Prostate gland (tissue), 2 donors: ENCODE data around the gene TMC4. TPM values are rescaled to one million over a fixed set of nuclear protein-coding genes. Genes with fewer than 3 reads are reported as not detected.

Source experiments
- DNase-seq: peaks from one replicate; pipeline ENCODE4 v3.0.0-alpha.2; 2019; ENCODE audit warnings: low spot score
- H3K27ac ChIP-seq, 2 donors: fragments of 200-600 bp; sonication (generic); 2 replicates each; pipeline ENCODE4 v1.5.1; 2017 to 2019
- H3K27me3 ChIP-seq: fragments of 200-600 bp; sonication (generic); replicated peaks from 2 replicates; pipeline ENCODE4 v1.5.1; 2019; ENCODE audit not compliant: insufficient read depth
- H3K36me3 ChIP-seq, 2 donors: fragments of 200-600 bp; sonication (generic); 1 replicate in 1 of 2; 2 replicates in 1 of 2; pipeline versions ENCODE4 v1.5.1 to v1.8.1; 2017 to 2019
- H3K4me1 ChIP-seq: fragments of 200-600 bp; sonication (generic); replicated peaks from 2 replicates; pipeline ENCODE4 v1.5.1; 2019
- H3K4me3 ChIP-seq, 2 donors: fragments of 200-600 bp; sonication (generic); 2 replicates each; pipeline ENCODE4 v1.5.1; 2017 to 2019
- H3K9me3 ChIP-seq: fragments of 200-600 bp; sonication (generic); 2 replicates; pipeline ENCODE4 v1.5.1; 2017
- POLR2A ChIP-seq: fragments of 450-650 bp; IDR thresholded peaks from one replicate; pipeline ENCODE4 v1.6.1; 2016; ENCODE audit warnings: antibody characterized with exemption, mild to moderate bottlenecking
- POLR2AphosphoS5 ChIP-seq: sonication (generic); formaldehyde crosslinking; IDR thresholded peaks from one replicate; pipeline ENCODE4 v1.6.1; 2017; ENCODE audit warnings: antibody characterized with exemption
- WGBS: methylation state at CpG from one replicate; pipeline ENCODE4 v1.1.5; 2018; 5-methylcytosine and 5-hydroxymethylcytosine counted together
- intact Hi-C: fragments of 100-400 bp; cut with DNase I; formaldehyde crosslinking; loops from one replicate; pipeline ENCODE4 v1.14.2; 2022
- total RNA-seq, 2 donors: library from RNA; depleted of rRNA; stranded (reverse); fragments of >200 nt; gene quantifications; one replicate each; pipeline ENCODE4 v1.1.0, GENCODE V29; 2016
- TF ChIP-seq, protein P1 (sequence below), 4 experiments: fragments of 200-600 bp in 2 of 4; fragments of 450-650 bp in 2 of 4; sonication (generic) in 2 of 4; IDR thresholded peaks; 1 replicate in 3 of 4; 2 replicates in 1 of 4; pipeline ENCODE4 v1.5.1; 2016 to 2019; ENCODE audit warnings: antibody characterized with exemption in 4 of 4, mild to moderate bottlenecking in 2 of 4, moderate library complexity in 2 of 4

TMC4 gene
- total RNA-seq, 2 donors from 2014 or later = 40.2 to 88.6 TPM

DNA sequence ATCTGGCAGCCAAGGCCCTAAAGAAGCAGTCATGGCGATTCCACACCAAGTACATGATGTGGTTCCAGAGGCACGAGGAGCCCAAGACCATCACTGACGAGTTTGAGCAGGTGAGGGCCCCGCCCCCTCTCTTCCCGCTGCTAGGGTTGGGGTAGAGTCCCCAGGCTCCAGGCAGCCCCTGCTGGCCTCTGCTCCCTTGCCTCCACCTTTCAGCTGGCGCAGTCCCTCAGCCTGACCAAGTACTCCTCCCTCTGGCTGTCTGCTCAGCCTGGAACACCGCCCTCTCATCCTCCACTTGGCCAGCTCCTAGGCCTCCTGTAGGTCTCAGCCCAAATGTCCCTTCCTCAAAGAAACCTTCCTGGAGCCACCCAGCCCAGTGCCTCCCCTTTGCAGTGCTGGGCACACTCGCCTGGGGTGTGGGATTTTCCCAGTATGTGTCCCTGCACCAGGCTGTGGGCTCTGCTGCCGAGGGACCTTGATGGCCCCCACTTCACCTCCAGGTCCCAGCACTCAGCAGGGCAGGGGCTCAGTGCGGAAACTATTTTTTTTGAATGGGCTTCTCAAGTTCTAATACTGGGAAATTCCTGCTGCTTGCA, 19.1 kb downstream of the TMC4 start:
- no peak overlapping the region for H3K27ac ChIP-seq
- peaks cover 24 to 47% of the 10 kb centered on the region in 2 donors for H3K36me3 ChIP-seq

DNA sequence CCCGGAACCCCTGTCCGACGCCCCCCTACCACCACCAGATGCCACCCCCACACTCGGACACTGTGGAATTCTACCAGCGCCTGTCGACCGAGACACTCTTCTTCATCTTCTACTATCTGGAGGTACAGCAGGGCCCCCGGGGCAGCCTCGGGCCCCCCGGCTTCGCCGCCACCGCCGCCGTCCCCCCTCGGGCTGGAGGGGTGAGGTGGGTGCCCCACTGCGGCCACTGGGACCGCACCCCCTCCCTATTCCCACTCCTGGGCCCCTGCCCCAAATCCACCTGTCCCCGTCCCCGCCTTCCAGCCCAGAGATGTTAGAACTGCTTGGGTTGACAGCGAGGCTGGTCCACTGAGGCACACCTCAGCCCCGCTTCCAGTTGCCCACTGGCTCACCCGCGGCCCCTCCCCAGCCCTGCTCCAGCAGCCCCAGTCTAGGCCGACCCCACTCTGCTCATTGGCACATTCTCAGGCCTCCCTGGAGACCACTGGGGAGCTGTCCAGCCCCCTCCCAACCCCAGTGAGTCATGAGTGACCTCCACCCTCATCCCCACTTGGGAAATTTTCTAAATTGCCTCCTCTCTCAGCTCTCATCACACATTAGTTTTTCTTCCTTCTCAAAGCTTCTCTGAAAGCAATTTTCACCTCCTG, 20.0 kb downstream of the TMC4 start:
- H3K4me1 ChIP-seq = no peaks in the 10 kb centered on the region
- H3K4me3 ChIP-seq = no peak overlapping the region
- no peaks in the 10 kb centered on the region for H3K9me3 ChIP-seq
- DNase-seq = no peak
- 86% methylated on average over 25 of the region's 25 CpGs for WGBS
- H3K27ac ChIP-seq = no peak overlapping the region
- H3K27me3 ChIP-seq = no peaks in the 10 kb centered on the region
- no peak for TF ChIP-seq POLR2AphosphoS5
- TF ChIP-seq, protein P1, sequence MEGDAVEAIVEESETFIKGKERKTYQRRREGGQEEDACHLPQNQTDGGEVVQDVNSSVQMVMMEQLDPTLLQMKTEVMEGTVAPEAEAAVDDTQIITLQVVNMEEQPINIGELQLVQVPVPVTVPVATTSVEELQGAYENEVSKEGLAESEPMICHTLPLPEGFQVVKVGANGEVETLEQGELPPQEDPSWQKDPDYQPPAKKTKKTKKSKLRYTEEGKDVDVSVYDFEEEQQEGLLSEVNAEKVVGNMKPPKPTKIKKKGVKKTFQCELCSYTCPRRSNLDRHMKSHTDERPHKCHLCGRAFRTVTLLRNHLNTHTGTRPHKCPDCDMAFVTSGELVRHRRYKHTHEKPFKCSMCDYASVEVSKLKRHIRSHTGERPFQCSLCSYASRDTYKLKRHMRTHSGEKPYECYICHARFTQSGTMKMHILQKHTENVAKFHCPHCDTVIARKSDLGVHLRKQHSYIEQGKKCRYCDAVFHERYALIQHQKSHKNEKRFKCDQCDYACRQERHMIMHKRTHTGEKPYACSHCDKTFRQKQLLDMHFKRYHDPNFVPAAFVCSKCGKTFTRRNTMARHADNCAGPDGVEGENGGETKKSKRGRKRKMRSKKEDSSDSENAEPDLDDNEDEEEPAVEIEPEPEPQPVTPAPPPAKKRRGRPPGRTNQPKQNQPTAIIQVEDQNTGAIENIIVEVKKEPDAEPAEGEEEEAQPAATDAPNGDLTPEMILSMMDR (IDR thresholded peaks at IDR 0.05) = no peak
- no peak for TF ChIP-seq POLR2A
- intact Hi-C loops = no loop called here
- H3K36me3 ChIP-seq = peaks cover 25 to 50% of the 10 kb centered on the region in 2 donors

More for the DNA sequence above, 19.1 kb downstream of the TMC4 start:
- 71% methylated on average over 10 of the region's 10 CpGs for WGBS
- Histone ChIP-seq H3K4me1 (peaks cover 4% of the 10 kb centered on the region), H3K9me3 (no peaks in the 10 kb centered on the region), H3K4me3 (no peak overlapping the region), H3K27me3 (no peaks in the 10 kb centered on the region)
- TF ChIP-seq POLR2AphosphoS5 = no peak
- TF ChIP-seq, protein P1 (IDR thresholded peaks at IDR 0.05) = no peak
- no peak for TF ChIP-seq POLR2A
- no peak for DNase-seq
- intact Hi-C loops = no loop called here

DNA sequence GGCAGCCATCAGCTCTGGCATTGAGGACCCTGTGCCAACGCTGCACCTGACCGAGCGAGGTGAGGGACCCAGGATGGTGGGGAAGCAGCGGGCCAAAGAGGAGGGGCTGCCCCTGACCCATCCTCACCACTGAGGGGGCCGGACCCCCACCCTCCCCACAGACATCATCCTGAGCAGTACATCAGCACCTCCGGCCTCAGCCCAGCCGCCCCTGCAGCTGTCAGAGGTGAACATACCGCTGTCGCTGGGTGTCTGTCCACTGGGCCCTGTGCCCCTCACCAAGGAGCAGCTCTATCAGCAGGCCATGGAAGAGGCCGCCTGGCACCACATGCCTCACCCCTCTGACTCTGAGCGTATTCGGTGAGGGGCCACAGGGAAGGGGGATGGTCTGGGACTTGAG, 20.7 kb downstream of the TMC4 start:
- no peak overlapping the region for H3K4me3 ChIP-seq
- H3K27ac ChIP-seq = no peak overlapping the region
- TF ChIP-seq, protein P1 (IDR thresholded peaks at IDR 0.05) = no peak
- TF ChIP-seq POLR2AphosphoS5 (no peak), POLR2A (no peak)
- 93% methylated on average over 11 of the region's 12 CpGs for WGBS
- H3K36me3 ChIP-seq = peaks cover 25 to 57% of the 10 kb centered on the region in 2 donors
- no peak for DNase-seq
- intact Hi-C loops = no loop called here
- H3K27me3 ChIP-seq = no peaks in the 10 kb centered on the region
- no peaks in the 10 kb centered on the region for H3K4me1 ChIP-seq
- H3K9me3 ChIP-seq = no peaks in the 10 kb centered on the region

DNA sequence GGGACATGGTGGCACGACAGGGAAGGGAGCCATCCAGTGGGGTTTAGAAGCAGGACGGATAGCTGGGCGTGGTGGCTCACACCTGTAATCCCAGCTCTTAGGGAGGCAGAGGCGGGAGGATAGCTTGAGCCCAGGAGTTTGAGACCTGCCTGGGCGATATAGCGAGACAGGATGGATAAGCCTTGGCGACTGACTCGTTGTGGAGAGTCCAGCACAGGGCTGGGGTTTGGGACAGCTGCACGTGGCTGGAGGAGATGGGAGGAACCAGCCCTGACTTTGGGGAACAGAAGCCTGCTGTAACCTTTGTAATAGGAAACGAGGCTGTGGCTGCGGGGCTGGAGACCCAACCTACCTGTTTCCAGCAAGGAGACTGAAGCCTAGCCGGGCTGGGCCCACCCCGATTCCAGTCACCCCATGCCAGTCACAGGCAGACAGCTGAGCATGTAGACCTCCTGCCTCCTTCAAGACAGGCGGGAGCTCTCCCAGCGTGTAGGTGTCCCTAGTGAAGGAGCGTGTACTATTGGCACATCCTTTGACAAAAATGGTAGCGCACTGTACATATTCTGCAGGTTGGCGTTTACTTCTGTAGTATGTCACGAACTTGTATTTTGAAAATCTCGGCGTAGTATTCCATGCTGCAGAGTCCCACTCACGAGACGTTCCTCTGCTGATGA, 21.5 kb downstream of the TMC4 start:
- Histone ChIP-seq H3K27me3 (no peaks in the 10 kb centered on the region), H3K4me1 (no peaks in the 10 kb centered on the region), H3K27ac (no peak overlapping the region), H3K36me3 (peaks cover 28 to 65% of the 10 kb centered on the region in 2 donors), H3K9me3 (no peaks in the 10 kb centered on the region), H3K4me3 (no peak overlapping the region)
- WGBS = 84% methylated on average over 23 of the region's 23 CpGs
- TF ChIP-seq POLR2AphosphoS5 (no peak), POLR2A (no peak)
- TF ChIP-seq, protein P1 (IDR thresholded peaks at IDR 0.05) = no peak
- no peak for DNase-seq
- intact Hi-C loops = no loop called here
